GM10248 (cell line): ENCODE results near the gene MFN2.
"Not testable (repeated sequence)": the region's sequence is repeated elsewhere in the genome, so short reads cannot be mapped to it uniquely, and the experiment has no call there.

Experiments used
- CTCF ChIA-PET: fragments of 300-600 bp; sonication (Branson Sonifier 250); formaldehyde crosslinking; extraction: SDS; loops from one replicate; lab custom pipeline; 2021; ENCODE audit warnings: antibody characterized with exemption; lab: Yijun Ruan, JAX
- POLR2A ChIA-PET: fragments of 350-650 bp; sonication (Branson Sonifier 250); formaldehyde crosslinking; extraction: SDS; loops from one replicate; lab custom pipeline; 2020; ENCODE audit warnings: antibody characterized with exemption; lab: Yijun Ruan, JAX
- DNase-seq: peaks from one replicate; pipeline ENCODE4 v3.0.0; 2012; ENCODE audit errors: extremely low spot score
- CTCF ChIP-seq: IDR thresholded peaks from 2 replicates; pipeline ENCODE4 v1.5.1; 2012; ENCODE audit warnings: mild to moderate bottlenecking, low read depth; ENCODE audit errors: extremely low read depth, missing control alignments, control extremely low read depth

Gene MFN2

GRCh38 chr1:11938722-11939526 is 41.3 kb upstream of the MFN2 start:
- ChIA-PET CTCF (interaction anchor here (1.5 to 1.9 kb wide), 2 partner anchors 9 to 141 kb away, joined by 3 to 5 read pairs; no protein-coding TSS in a partner anchor), POLR2A (interaction anchor here (2.9 kb wide), 1 partner anchor 29 kb away, joined by 9 read pairs; no protein-coding TSS in a partner anchor)
- no peak for TF ChIP-seq CTCF
- DNase-seq: no peak

GRCh38 chr1:11939794-11940193 is 40.5 kb upstream of the MFN2 start:
- POLR2A ChIA-PET: interaction anchor here (2.9 kb wide), 1 partner anchor 30 kb away, joined by 9 read pairs; no protein-coding TSS in a partner anchor
- DNase-seq: not testable (repeated sequence)
- CTCF ChIA-PET: interaction anchor here (1.5 to 1.9 kb wide), 3 partner anchors 8 to 140 kb away, joined by 3 to 5 read pairs (median 4); no protein-coding TSS in a partner anchor

GRCh38 chr1:11940260-11940921 is 39.9 kb upstream of the MFN2 start:
- ChIA-PET POLR2A (interaction anchor here (2.9 kb wide), 1 partner anchor 31 kb away, joined by 9 read pairs; no protein-coding TSS in a partner anchor), CTCF (interaction anchor here (1.5 kb wide), 1 partner anchor 13 kb away, joined by 4 read pairs; no protein-coding TSS in a partner anchor)
- no peak for DNase-seq
- no peak for TF ChIP-seq CTCF

- DNase-seq: no peak
- ChIA-PET POLR2A (no interaction called here), CTCF (no interaction called here)
- TF ChIP-seq CTCF: no peak
Observed at GRCh38 chr1:11942280-11942679, 38.0 kb upstream of the MFN2 start.

GRCh38 chr1:11943619-11944018 is 36.6 kb upstream of the MFN2 start:
- ChIA-PET CTCF (no interaction called here), POLR2A (no interaction called here)
- DNase-seq: no peak
- no peak for TF ChIP-seq CTCF

- no peak for TF ChIP-seq CTCF
- no peak for DNase-seq
- ChIA-PET POLR2A (interaction anchor here (1.0 kb wide), 1 partner anchor 35 kb away, joined by 6 read pairs; no protein-coding TSS in a partner anchor), CTCF (interaction anchor here (0.8 to 1.2 kb wide), 3 partner anchors 9 to 180 kb away, joined by 3 to 4 read pairs (median 3); no protein-coding TSS in a partner anchor)
Observed at GRCh38 chr1:11944358-11944931, 35.8 kb upstream of the MFN2 start.
